Lung (tissue), 12 donors: ENCODE data around the gene TAS2R7. TPM values are rescaled to one million over a fixed set of nuclear protein-coding genes. Genes with fewer than 3 reads are reported as not detected.

Experiments
- ATAC-seq: fragments of 200-7000 bp; cut with Tn5 transposase; one replicate; pipeline ENCODE4 v1.9.1; 2020; ENCODE audit warnings: moderate number of reproducible peaks; ENCODE audit not compliant: insufficient read depth, low FRiP score
- DNase-seq, 3 donors: peaks; one replicate each; pipeline ENCODE4 v3.0.0-alpha.2; 2013 to 2017
- H3K27ac ChIP-seq, 2 donors: one replicate each; pipeline ENCODE4 v1.5.1; 2013; ENCODE audit warnings: mild to moderate bottlenecking in 2 of 2, moderate library complexity in 2 of 2, control low read depth in 1 of 2, inconsistent platforms in 1 of 2, low read depth in 1 of 2, low read length in 1 of 2
- H3K27me3 ChIP-seq, 3 donors: one replicate each; pipeline ENCODE4 v1.5.1; 2013; ENCODE audit warnings: low read length in 2 of 3; ENCODE audit not compliant: control insufficient read depth in 3 of 3, insufficient read depth in 3 of 3
- H3K36me3 ChIP-seq, 4 donors: one replicate each; pipeline ENCODE4 v1.5.1; 2013; ENCODE audit warnings: low read length in 4 of 4, mild to moderate bottlenecking in 1 of 4, moderate library complexity in 1 of 4; ENCODE audit not compliant: control insufficient read depth in 4 of 4, insufficient read depth in 4 of 4
- H3K4me1 ChIP-seq, 5 donors: one replicate each; pipeline ENCODE4 v1.5.1; 2013; ENCODE audit warnings: low read length in 5 of 5, mild to moderate bottlenecking in 2 of 5, moderate library complexity in 1 of 5; ENCODE audit not compliant: control insufficient read depth in 5 of 5, insufficient read depth in 5 of 5
- H3K4me3 ChIP-seq: one replicate; pipeline ENCODE4 v1.5.1; 2013; ENCODE audit warnings: mild to moderate bottlenecking, control low read depth, moderate library complexity
- H3K9ac ChIP-seq, 2 donors: one replicate each; pipeline ENCODE4 v1.5.1; 2013; ENCODE audit warnings: low read length in 2 of 2, control low read depth in 1 of 2; ENCODE audit not compliant: insufficient read depth in 1 of 2
- H3K9me3 ChIP-seq, 4 donors: one replicate each; pipeline ENCODE4 v1.5.1; 2013; ENCODE audit warnings: low read length in 3 of 4, mild to moderate bottlenecking in 1 of 4, moderate library complexity in 1 of 4; ENCODE audit not compliant: control insufficient read depth in 4 of 4, insufficient read depth in 3 of 4
- CTCF ChIP-seq: IDR thresholded peaks from 2 replicates; pipeline ENCODE4 v1.5.1; 2012; ENCODE audit warnings: mild to moderate bottlenecking; ENCODE audit errors: control extremely low read depth, extremely low read depth
- WGBS, 2 donors: extraction: QIAGEN DNeasy Blood & Tissue Kit; methylation state at CpG; one replicate each; pipeline ENCODE4 v1.1.7; 2013; 5-methylcytosine and 5-hydroxymethylcytosine counted together
- polyA plus RNA-seq, 2 donors: library from polyadenylated mRNA; stranded (reverse); fragments of 200-250 nt; gene quantifications; one replicate each; pipeline ENCODE4 v1.2.1, GENCODE V29; 2013
- total RNA-seq, 2 donors: library from RNA; depleted of rRNA in 1 of 2; stranded (reverse); fragments of >200 nt in 1 of 2; gene quantifications; one replicate each; pipeline ENCODE4 v1.2.1, GENCODE V29; 2014 to 2021
- donor health status: control.
- donor health status: control.
- donor health status: Bipolar disorder and iron deficiency.
- donor health status: healthy.
- donor health status: DM: yes; HTN: yes; CAD: no.

TAS2R7 gene
- total and polyA plus RNA-seq, 4 donors = 0.31 TPM; not detected in 3

- H3K4me1 ChIP-seq = peaks cover 0 to 4% (median 0%) of the 10 kb centered on the region in 5 donors
- no peak overlapping the region for H3K9ac ChIP-seq
- DNase-seq (no peak), ATAC-seq (no peak)
- no peak for TF ChIP-seq CTCF
- no peaks in the 10 kb centered on the region for H3K27me3 ChIP-seq
- H3K4me3 ChIP-seq = no peak overlapping the region
- no peaks in the 10 kb centered on the region for H3K9me3 ChIP-seq
- WGBS, 2 donors = 83 to 84% methylated on average over 5 of the region's 5 CpGs
- H3K27ac ChIP-seq = no peak overlapping the region
- no peaks in the 10 kb centered on the region for H3K36me3 ChIP-seq
Measured at GRCh38 chr12:10783252-10783651, 19.2 kb downstream of the TAS2R7 start.

GRCh38 chr12:10779103-10779502 lies 23.3 kb downstream of the TAS2R7 start:
- Histone ChIP-seq H3K4me1 (peaks cover 0 to 3% (median 0%) of the 10 kb centered on the region in 5 donors), H3K27ac (no peak overlapping the region), H3K9me3 (no peaks in the 10 kb centered on the region), H3K9ac (no peak overlapping the region), H3K27me3 (no peaks in the 10 kb centered on the region), H3K36me3 (no peaks in the 10 kb centered on the region), H3K4me3 (no peak overlapping the region)
- TF ChIP-seq CTCF = no peak
- no peak for ATAC-seq
- 88 to 97% methylated on average over 2 of the region's 2 CpGs for WGBS, 2 donors
- no peak for DNase-seq

- Histone ChIP-seq H3K4me1 (no peaks in the 10 kb centered on the region), H3K4me3 (no peak overlapping the region), H3K27me3 (peaks cover 0 to 11% (median 9%) of the 10 kb centered on the region in 3 donors), H3K36me3 (no peaks in the 10 kb centered on the region), H3K27ac (no peak overlapping the region), H3K9ac (no peak overlapping the region), H3K9me3 (no peaks in the 10 kb centered on the region)
- DNase-seq (peak in 2 of 3 donors; percentile 61 to 67), ATAC-seq (no peak)
- TF ChIP-seq CTCF = peak; percentile 52
- 0 to 3% methylated on average over 1 of the region's 1 CpG for WGBS, 2 donors
Measured at GRCh38 chr12:10771132-10771733, 31.2 kb downstream of the TAS2R7 start.

- DNase-seq = no peak
- peaks cover 0 to 10% (median 7%) of the 10 kb centered on the region in 4 donors for H3K9me3 ChIP-seq
- no peak overlapping the region for H3K9ac ChIP-seq
- H3K36me3 ChIP-seq = no peaks in the 10 kb centered on the region
- 42 to 64% methylated on average over 2 of the region's 2 CpGs for WGBS, 2 donors
- ATAC-seq = no peak
- no peaks in the 10 kb centered on the region for H3K4me1 ChIP-seq
- no peak for TF ChIP-seq CTCF
- H3K27me3 ChIP-seq = peaks cover 0 to 3% (median 0%) of the 10 kb centered on the region in 3 donors
- H3K4me3 ChIP-seq = no peak overlapping the region
- H3K27ac ChIP-seq = no peak overlapping the region
Measured at GRCh38 chr12:10759657-10760056, 42.8 kb downstream of the TAS2R7 start.
